Measurements from ENCODE around the gene TMED6. TPM values are rescaled to one million over a fixed set of nuclear protein-coding genes. Genes with fewer than 3 reads are reported as not detected.
"Not testable (repeated sequence)": the region's sequence is repeated elsewhere in the genome, so short reads cannot be mapped to it uniquely, and the experiment has no call there.

TMED6 gene
- total RNA-seq, 4 donors from 2014 or later = 2.2 TPM; not detected in 3

GRCh38 chr16:69364088-69364487 lies 12.5 kb upstream of the TMED6 start:
- no peak overlapping the region for H3K27ac ChIP-seq
- H3K36me3 ChIP-seq = peaks cover 0 to 83% of the 10 kb centered on the region in 2 donors
- no peaks in the 10 kb centered on the region for H3K4me1 ChIP-seq
- no peaks in the 10 kb centered on the region for H3K9me3 ChIP-seq
- no peak for TF ChIP-seq EP300 (IDR thresholded peaks at IDR 0.05)
- TF ChIP-seq POLR2AphosphoS5 (IDR thresholded peaks at IDR 0.05) = no peak
- no peak for TF ChIP-seq CTCF (IDR thresholded peaks at IDR 0.05)
- no peak for TF ChIP-seq POLR2A (IDR thresholded peaks at IDR 0.05)
- WGBS, 2 donors (ENCODE audit: low coverage in 1 of 2) = 86 to 100% methylated on average over 1 to 2 of the region's 2 CpGs
- ATAC-seq = no peak
- H3K27me3 ChIP-seq = no peaks in the 10 kb centered on the region
- no peak overlapping the region for H3K4me3 ChIP-seq

- Histone ChIP-seq H3K4me1 (no peaks in the 10 kb centered on the region), H3K4me3 (no peak overlapping the region), H3K36me3 (peaks cover 0 to 75% of the 10 kb centered on the region in 2 donors), H3K27me3 (no peaks in the 10 kb centered on the region), H3K27ac (no peak overlapping the region), H3K9me3 (no peaks in the 10 kb centered on the region)
- no peak for ATAC-seq
- TF ChIP-seq POLR2AphosphoS5 (IDR thresholded peaks at IDR 0.05) = no peak
- no peak for TF ChIP-seq POLR2A (IDR thresholded peaks at IDR 0.05)
- no peak for TF ChIP-seq CTCF (IDR thresholded peaks at IDR 0.05)
- TF ChIP-seq EP300 (IDR thresholded peaks at IDR 0.05) = no peak
- WGBS, 2 donors (ENCODE audit: low coverage in 1 of 2) = 89 to 95% methylated on average over 4 of the region's 5 CpGs
These were observed 11.7 kb upstream of the TMED6 start for GRCh38 chr16:69363281-69363717.

GRCh38 chr16:69360070-69360469 lies 8.5 kb upstream of the TMED6 start:
- not testable (repeated sequence) for H3K4me3 ChIP-seq, ATAC-seq, H3K27me3 ChIP-seq, H3K4me1 ChIP-seq, H3K27ac ChIP-seq, H3K9me3 ChIP-seq
- WGBS, 2 donors (ENCODE audit: low coverage in 1 of 2) = 95% methylated on average over 7 of the region's 9 CpGs; no CpG with 5 or more reads in 1 of the 2 donors
- H3K36me3 ChIP-seq = peaks cover 0 to 43% of the 10 kb centered on the region in 2 donors

- H3K36me3 ChIP-seq = peaks cover 0 to 43% of the 10 kb centered on the region in 2 donors
- 69 to 71% methylated on average over 5 to 6 of the region's 6 CpGs for WGBS, 2 donors (ENCODE audit: low coverage in 1 of 2)
- no peaks in the 10 kb centered on the region for H3K9me3 ChIP-seq
- TF ChIP-seq POLR2A (IDR thresholded peaks at IDR 0.05) = no peak
- no peak for TF ChIP-seq EP300 (IDR thresholded peaks at IDR 0.05)
- no peak for TF ChIP-seq POLR2AphosphoS5 (IDR thresholded peaks at IDR 0.05)
- TF ChIP-seq CTCF (IDR thresholded peaks at IDR 0.05) = no peak
- no peaks in the 10 kb centered on the region for H3K27me3 ChIP-seq
- no peak overlapping the region for H3K27ac ChIP-seq
- no peak overlapping the region for H3K4me3 ChIP-seq
- no peak for ATAC-seq
- no peaks in the 10 kb centered on the region for H3K4me1 ChIP-seq
These were observed 951 bp downstream of the TMED6 start for GRCh38 chr16:69350536-69351133.

GRCh38 chr16:69349536-69349935 lies 2.0 kb downstream of the TMED6 start:
- Histone ChIP-seq H3K4me3 (no peak overlapping the region), H3K27ac (no peak overlapping the region), H3K27me3 (no peaks in the 10 kb centered on the region), H3K36me3 (peaks cover 0 to 43% of the 10 kb centered on the region in 2 donors), H3K4me1 (no peaks in the 10 kb centered on the region), H3K9me3 (no peaks in the 10 kb centered on the region)
- WGBS, 2 donors (ENCODE audit: low coverage in 1 of 2) = 74 to 97% methylated on average over 5 to 6 of the region's 10 CpGs
- no peak for ATAC-seq
- no peak for TF ChIP-seq POLR2A (IDR thresholded peaks at IDR 0.05)
- no peak for TF ChIP-seq CTCF (IDR thresholded peaks at IDR 0.05)
- TF ChIP-seq EP300 (IDR thresholded peaks at IDR 0.05) = no peak
- TF ChIP-seq POLR2AphosphoS5 (IDR thresholded peaks at IDR 0.05) = no peak

Measured in gastroesophageal sphincter (tissue), 4 donors.